Spleen (tissue), 13 donors: ENCODE measurements around the gene TMEM26. TPM values are rescaled to one million over a fixed set of nuclear protein-coding genes. Genes with fewer than 3 reads are reported as not detected.

Experiments used
- DNase-seq: peaks from one replicate; pipeline ENCODE4 v3.0.0-alpha.2; 2020
- H3K27ac ChIP-seq, 8 donors: fragments of 200-600 bp; sonication (generic) in 7 of 8; 1 replicate in 4 of 8; 2 replicates in 4 of 8; pipeline versions ENCODE4 v1.5.0 to v1.8.0; 2016 to 2021; ENCODE audit warnings: inconsistent platforms in 4 of 8, mild to moderate bottlenecking in 4 of 8, moderate library complexity in 1 of 8
- H3K27me3 ChIP-seq, 7 donors: fragments of 200-600 bp; sonication (generic) in 6 of 7; replicated peaks in 1 of 7; 1 replicate in 4 of 7; 2 replicates in 3 of 7; pipeline versions ENCODE4 v1.5.0 to v1.8.0; 2016 to 2021; ENCODE audit warnings: inconsistent platforms in 3 of 7, mild to moderate bottlenecking in 1 of 7
- H3K36me3 ChIP-seq, 6 donors: fragments of 200-600 bp; sonication (generic) in 5 of 6; 1 replicate in 4 of 6; 2 replicates in 2 of 6; pipeline versions ENCODE4 v1.5.0 to v1.8.0; 2016 to 2021; ENCODE audit warnings: inconsistent platforms in 2 of 6
- H3K4me1 ChIP-seq, 6 donors: fragments of 200-600 bp; sonication (generic) in 5 of 6; 1 replicate in 3 of 6; 2 replicates in 3 of 6; pipeline versions ENCODE4 v1.5.0 to v1.8.0; 2016 to 2021; ENCODE audit warnings: inconsistent platforms in 3 of 6
- H3K4me3 ChIP-seq, 8 donors: fragments of 200-600 bp; sonication (generic) in 7 of 8; 1 replicate in 4 of 8; 2 replicates in 4 of 8; pipeline versions ENCODE4 v1.5.0 to v1.8.0; 2016 to 2021; ENCODE audit warnings: inconsistent platforms in 4 of 8, mild to moderate bottlenecking in 4 of 8, moderate library complexity in 2 of 8
- H3K9me3 ChIP-seq, 8 donors: fragments of 200-600 bp; sonication (generic) in 7 of 8; 1 replicate in 4 of 8; 2 replicates in 4 of 8; pipeline versions ENCODE4 v1.5.0 to v1.8.0; 2016 to 2021; ENCODE audit warnings: inconsistent platforms in 4 of 8
- CTCF ChIP-seq, 11 experiments: fragments of 200-600 bp in 7 of 11; fragments of 450-650 bp in 4 of 11; sonication (generic) in 4 of 11; IDR thresholded peaks in 8 of 11; conservative IDR thresholded peaks in 3 of 11; 1 replicate in 7 of 11; 2 replicates in 4 of 11; pipeline versions ENCODE4 v1.4.0 to v1.8.0; 2016 to 2021; ENCODE audit warnings: antibody characterized with exemption in 11 of 11, inconsistent platforms in 4 of 11, mild to moderate bottlenecking in 1 of 11
- POLR2A ChIP-seq, 3 donors: fragments of 450-650 bp; IDR thresholded peaks; one replicate each; pipeline ENCODE4 v1.5.1; 2017; ENCODE audit warnings: antibody characterized with exemption in 3 of 3, mild to moderate bottlenecking in 1 of 3
- POLR2AphosphoS5 ChIP-seq, 3 donors: sonication (generic); formaldehyde crosslinking; IDR thresholded peaks; one replicate each; pipeline ENCODE4 v1.5.1; 2017; ENCODE audit warnings: antibody characterized with exemption in 3 of 3
- WGBS, 5 donors: extraction: QIAGEN DNeasy Blood & Tissue Kit in 3 of 5; methylation state at CpG; one replicate each; pipeline versions ENCODE4 v1.1.5 to v1.1.7; 2013 to 2018; 5-methylcytosine and 5-hydroxymethylcytosine counted together
- intact Hi-C: fragments of 100-400 bp; cut with DNase I; formaldehyde crosslinking; loops from one replicate; pipeline ENCODE4 v1.15.0; 2023; ENCODE audit warnings: low total_unique reads
- long read RNA-seq, 2 donors: transcript quantifications; one replicate each; lab custom pipeline, GENCODE V29; 2026
- polyA plus RNA-seq, 3 donors: library from polyadenylated mRNA; stranded (reverse); fragments of 200-250 nt; gene quantifications; one replicate each; pipeline ENCODE4 v1.2.1, GENCODE V29; 2013
- total RNA-seq, 7 donors: library from RNA; depleted of rRNA in 3 of 7; stranded (reverse); fragments of >200 nt in 3 of 7; fragmentation: NEBNext Ultra II Directional in 4 of 7; extraction: Animal tissue kit (Norgen Biotek cat#: 25700) in 4 of 7; gene quantifications; one replicate each; pipeline versions ENCODE4 v1.1.0 to v1.2.1, GENCODE V29; 2016 to 2021
- donor health status: healthy with polysubstance abuse.
- donor health status: DM: no; HTN: no; CAD: no; lungs with moderate emphysema.
- donor health status: DM: no; HTN: no; CAD: no.
- donor health status: Bipolar disorder and iron deficiency.
- donor health status: healthy.
- donor health status: DM: no; HTN: no; CAD: no.
- donor health status: DM: yes; HTN: yes; CAD: no.

The TMEM26 gene
- total RNA-seq (10 to 100 TPM; 20.3 to 30.9 (median 23.0) TPM), polyA plus RNA-seq (1 to 10 TPM; 1.0 to 3.1 (median 2.0) TPM)
- long read RNA-seq, donor 1, full-length matches to known transcripts: 1 of 1 reads
- long read RNA-seq, donor 1, partial matches to known transcripts: 0 of 1 reads
- long read RNA-seq, donor 1, other reads (novel, unspliced or antisense): 0 of 1 reads
- long read RNA-seq, donor 2, full-length matches to known transcripts: 2 of 12 reads
- long read RNA-seq, donor 2, partial matches to known transcripts: 10 of 12 reads
- long read RNA-seq, donor 2, other reads (novel, unspliced or antisense): 0 of 12 reads

GRCh38 chr10:61452655-61453641, at the start of gene TMEM26:
Gene TMEM26, minus strand, starts transcription at chr10:61453381. Its CDS starts 300 bp downstream, at chr10:61453081.
- intact Hi-C loops: no loop called here
- Histone ChIP-seq H3K4me1 (peaks cover 0 to 60% (median 31%) of the 10 kb centered on the region in 6 donors), H3K27me3 (peaks cover 0 to 28% (median 7%) of the 10 kb centered on the region in 7 donors), H3K36me3 (no peaks in the 10 kb centered on the region), H3K27ac (peak within 1 kb of the TSS; percentile 73 to 91 (median 86)), H3K9me3 (no peaks in the 10 kb centered on the region), H3K4me3 (peak within 1 kb of the TSS; percentile 41 to 76 (median 50))
- 3 to 11% (median 3%) methylated on average over 42 to 58 of the region's 58 CpGs for WGBS, 5 donors
- TF ChIP-seq POLR2A (IDR thresholded peaks at IDR 0.05) (no peak), POLR2AphosphoS5 (IDR thresholded peaks at IDR 0.05) (peak; percentile 64 to 75 (median 73)), CTCF (IDR thresholded peaks at IDR 0.05 in 8 of 11, conservative IDR thresholded peaks at IDR 0.05 in 3 of 11) (no peak)
- peak; percentile 82 for DNase-seq

GRCh38 chr10:61500460-61500859, 47.3 kb upstream of the TMEM26 start:
- no peak overlapping the region for H3K27ac ChIP-seq
- no peaks in the 10 kb centered on the region for H3K27me3 ChIP-seq
- intact Hi-C loops: no loop called here
- TF ChIP-seq CTCF (IDR thresholded peaks at IDR 0.05 in 8 of 11, conservative IDR thresholded peaks at IDR 0.05 in 3 of 11): no peak
- no peak for TF ChIP-seq POLR2A (IDR thresholded peaks at IDR 0.05)
- TF ChIP-seq POLR2AphosphoS5 (IDR thresholded peaks at IDR 0.05): no peak
- H3K4me3 ChIP-seq: no peak overlapping the region
- no peaks in the 10 kb centered on the region for H3K9me3 ChIP-seq
- H3K4me1 ChIP-seq: no peaks in the 10 kb centered on the region
- H3K36me3 ChIP-seq: no peaks in the 10 kb centered on the region
- DNase-seq: no peak

GRCh38 chr10:61492364-61492995, 39.3 kb upstream of the TMEM26 start:
- DNase-seq: no peak
- 85 to 98% (median 92%) methylated on average over 2 of the region's 2 CpGs for WGBS, 5 donors
- no peak for TF ChIP-seq POLR2A (IDR thresholded peaks at IDR 0.05)
- no peak for TF ChIP-seq CTCF (IDR thresholded peaks at IDR 0.05 in 8 of 11, conservative IDR thresholded peaks at IDR 0.05 in 3 of 11)
- no peak for TF ChIP-seq POLR2AphosphoS5 (IDR thresholded peaks at IDR 0.05)

More at GRCh38 chr10:61492364-61492995, 39.3 kb upstream of the TMEM26 start:
- H3K27ac ChIP-seq: no peak overlapping the region
- H3K36me3 ChIP-seq: no peaks in the 10 kb centered on the region
- H3K4me3 ChIP-seq: no peak overlapping the region
- no peaks in the 10 kb centered on the region for H3K27me3 ChIP-seq
- H3K9me3 ChIP-seq: no peaks in the 10 kb centered on the region
- intact Hi-C loops: no loop called here
- no peaks in the 10 kb centered on the region for H3K4me1 ChIP-seq
